Activated naive CD8-positive, alpha-beta T cell treated with anti-CD3 and anti-CD28 coated beads for 36 hours (primary cell): ENCODE measurements around the gene LRRC59. TPM values are rescaled to one million over a fixed set of nuclear protein-coding genes. Genes with fewer than 3 reads are reported as not detected.
A peak's percentile ranks its signal among the peaks of the same experiment; 100 is the strongest.
"Not testable (repeated sequence)": the region's sequence is repeated elsewhere in the genome, so short reads cannot be mapped to it uniquely, and the experiment has no call there.

Experiments used
- DNase-seq: peaks from one replicate; pipeline ENCODE4 v3.0.0; 2021
- H3K27ac Mint-ChIP-seq: one replicate; pipeline ENCODE4 v1.8.0; 2022; ENCODE audit warnings: mild to moderate bottlenecking, moderate library complexity, mixed read lengths
- H3K27me3 Mint-ChIP-seq: one replicate; pipeline ENCODE4 v1.8.0; 2022; ENCODE audit warnings: mild to moderate bottlenecking, mixed read lengths
- H3K36me3 Mint-ChIP-seq: one replicate; pipeline ENCODE4 v1.8.0; 2021; ENCODE audit warnings: mild to moderate bottlenecking, mixed read lengths
- H3K4me1 Mint-ChIP-seq: one replicate; pipeline ENCODE4 v1.8.0; 2021; ENCODE audit warnings: mixed read lengths
- H3K4me3 Mint-ChIP-seq: one replicate; pipeline ENCODE4 v1.8.0; 2022; ENCODE audit warnings: mild to moderate bottlenecking, moderate library complexity, mixed read lengths
- H3K9me3 Mint-ChIP-seq: one replicate; pipeline ENCODE4 v1.8.0; 2022; ENCODE audit warnings: mixed read lengths
- total RNA-seq, 2 experiments: library from RNA; stranded (reverse); gene quantifications; one replicate each; pipeline ENCODE4 v1.2.3, GENCODE V29; 2021

LRRC59 gene
- total RNA-seq, 2 experiments from 2014 or later, result 110 to 112 TPM

DNA sequence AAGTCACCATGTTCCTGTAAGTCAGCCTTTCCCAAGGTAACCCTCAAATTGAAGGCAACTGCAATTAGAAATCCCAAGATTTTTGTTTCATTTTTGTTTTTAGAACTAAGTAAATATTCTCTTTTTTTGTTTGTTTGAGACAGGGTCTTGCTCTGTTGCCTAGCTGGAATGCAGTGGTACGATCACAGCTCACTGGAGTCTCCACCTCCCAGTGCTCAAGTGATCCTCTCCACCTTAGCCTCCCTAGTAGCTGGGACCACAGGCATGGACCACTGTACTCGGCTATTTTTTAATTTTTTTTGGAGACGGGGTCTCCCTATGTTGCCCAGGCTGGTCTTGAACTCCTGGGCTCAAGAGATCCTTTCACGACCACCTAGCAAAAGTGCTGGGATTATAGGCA, 10.6 kb upstream of the LRRC59 start:
- Mint-ChIP-seq H3K36me3 (no peaks in the 10 kb centered on the region), H3K9me3 (no peaks in the 10 kb centered on the region), H3K27ac (no peak overlapping the region), H3K27me3 (peaks cover 9% of the 10 kb centered on the region), H3K4me3 (no peak overlapping the region), H3K4me1 (no peaks in the 10 kb centered on the region)
- DNase-seq, result no peak

DNA sequence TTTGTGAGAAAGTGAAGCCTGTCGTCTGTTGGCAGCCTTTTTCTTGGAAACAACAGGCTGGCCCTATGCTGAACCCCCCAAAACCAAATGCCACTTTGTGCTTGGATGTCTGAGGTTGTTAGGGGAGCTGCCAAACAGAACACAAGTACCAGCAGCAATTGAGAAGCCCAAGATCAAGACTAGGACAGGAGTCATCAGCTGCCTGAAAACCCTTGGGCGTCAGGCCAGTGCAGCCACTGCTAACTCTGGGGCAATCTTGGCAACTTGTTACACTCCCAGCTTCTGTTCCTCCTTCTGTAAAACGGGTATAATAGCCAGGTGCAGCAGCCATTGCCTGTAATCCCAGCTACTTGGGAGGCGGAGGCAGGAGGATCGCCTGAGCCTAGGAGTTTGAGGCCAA, 9.3 kb upstream of the LRRC59 start:
- Mint-ChIP-seq H3K27ac (no peak overlapping the region), H3K4me3 (no peak overlapping the region), H3K36me3 (no peaks in the 10 kb centered on the region)

DNA sequence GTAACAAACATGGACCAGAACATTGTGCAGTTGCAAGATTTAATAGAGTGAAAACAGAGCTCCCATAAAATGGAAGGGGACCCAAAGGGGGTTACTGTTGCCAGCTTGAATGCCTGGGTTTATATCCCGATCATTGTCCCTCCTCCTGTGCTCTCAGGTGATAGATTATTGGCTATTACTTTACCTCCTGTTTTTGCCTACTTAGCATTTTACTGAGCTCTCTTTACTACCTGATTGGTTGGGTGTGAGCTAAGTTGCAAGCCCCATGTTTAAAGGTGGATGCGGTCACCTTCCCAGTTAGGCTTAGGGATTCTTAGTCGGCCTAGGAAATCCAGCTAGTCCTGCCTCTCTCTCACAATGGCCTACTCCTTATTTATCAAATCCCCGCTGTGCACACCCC, 8.0 kb upstream of the LRRC59 start:
- H3K4me1 Mint-ChIP-seq, H3K27me3 Mint-ChIP-seq, H3K27ac Mint-ChIP-seq, H3K9me3 Mint-ChIP-seq, H3K4me3 Mint-ChIP-seq, DNase-seq, H3K36me3 Mint-ChIP-seq: not testable (repeated sequence)

More for the DNA sequence above, 9.3 kb upstream of the LRRC59 start:
- no peaks in the 10 kb centered on the region for H3K9me3 Mint-ChIP-seq
- no peaks in the 10 kb centered on the region for H3K4me1 Mint-ChIP-seq
- DNase-seq, result no peak
- H3K27me3 Mint-ChIP-seq, result peaks cover 9% of the 10 kb centered on the region

DNA sequence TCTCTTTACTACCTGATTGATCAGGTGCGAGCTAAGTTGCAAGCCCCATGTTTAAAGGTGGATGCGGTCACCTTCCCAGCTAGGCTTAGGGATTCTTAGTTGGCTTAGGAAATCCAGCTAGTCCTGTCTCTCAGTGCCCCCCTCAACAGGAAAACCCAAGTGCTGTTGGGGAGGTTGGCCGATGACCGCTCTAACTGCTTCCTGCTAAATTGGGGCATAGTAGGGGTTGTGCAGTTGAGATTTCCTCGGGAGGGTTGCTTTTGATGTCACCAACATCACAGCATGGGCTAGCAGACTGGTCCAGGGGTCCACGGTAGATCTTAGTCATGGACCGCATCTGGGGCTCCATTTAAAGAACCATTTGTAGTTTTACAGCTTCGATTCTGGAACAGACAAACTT, 2.3 kb upstream of the LRRC59 start:
- Mint-ChIP-seq H3K4me1 (peaks cover 19% of the 10 kb centered on the region), H3K36me3 (peaks cover 14% of the 10 kb centered on the region)
- H3K27ac Mint-ChIP-seq, DNase-seq, H3K4me3 Mint-ChIP-seq, H3K27me3 Mint-ChIP-seq, H3K9me3 Mint-ChIP-seq: not testable (repeated sequence)

DNA sequence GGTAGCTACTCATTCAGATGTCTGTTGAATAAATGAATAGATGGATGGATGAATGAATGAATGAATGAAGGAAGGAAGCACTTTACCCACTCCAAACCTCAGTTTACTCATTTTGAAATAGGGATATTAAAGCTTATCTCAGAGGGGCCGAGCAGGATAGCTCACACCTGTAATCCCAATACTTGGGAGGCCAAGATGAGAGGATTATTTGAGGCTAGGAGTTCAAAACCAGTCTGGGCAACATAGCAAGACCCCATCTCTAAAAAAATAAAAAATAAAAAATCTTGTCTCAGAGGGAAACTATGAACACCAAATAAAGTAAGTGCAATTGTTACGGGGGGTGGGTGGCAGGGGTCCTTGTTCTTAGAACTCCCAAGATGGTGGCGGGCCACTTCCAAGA, 1.3 kb upstream of the LRRC59 start:
- Mint-ChIP-seq H3K36me3 (peaks cover 18% of the 10 kb centered on the region), H3K4me1 (peaks cover 23% of the 10 kb centered on the region)
- H3K27ac Mint-ChIP-seq, H3K9me3 Mint-ChIP-seq, DNase-seq, H3K27me3 Mint-ChIP-seq, H3K4me3 Mint-ChIP-seq: not testable (repeated sequence)

DNA sequence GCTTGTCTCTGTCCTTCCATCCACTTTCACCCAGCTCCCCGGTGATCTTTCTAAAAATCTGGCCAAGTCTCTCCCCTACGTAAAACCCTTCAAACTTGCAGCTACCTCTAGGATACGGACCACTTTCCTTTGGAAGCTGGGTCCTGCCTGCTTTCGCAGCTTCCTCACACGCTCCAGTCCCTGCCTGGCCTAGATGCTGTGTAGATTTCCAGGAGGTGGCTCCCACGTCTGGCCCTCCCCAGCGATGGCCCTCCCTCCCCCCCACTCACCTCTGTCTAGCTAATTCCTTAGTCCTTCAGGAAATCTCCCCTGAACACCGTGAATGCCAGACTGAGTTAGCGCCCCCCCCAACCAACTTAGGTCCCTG, 579 bp upstream of the LRRC59 start:
- H3K9me3 Mint-ChIP-seq, result no peaks in the 10 kb centered on the region
- DNase-seq, result no peak
- H3K4me1 Mint-ChIP-seq, result peaks cover 23% of the 10 kb centered on the region
- peak overlapping the region; percentile 96 for H3K4me3 Mint-ChIP-seq
- H3K27me3 Mint-ChIP-seq, result no peaks in the 10 kb centered on the region
- H3K36me3 Mint-ChIP-seq, result peaks cover 23% of the 10 kb centered on the region
- H3K27ac Mint-ChIP-seq, result peak overlapping the region; percentile 81

DNA sequence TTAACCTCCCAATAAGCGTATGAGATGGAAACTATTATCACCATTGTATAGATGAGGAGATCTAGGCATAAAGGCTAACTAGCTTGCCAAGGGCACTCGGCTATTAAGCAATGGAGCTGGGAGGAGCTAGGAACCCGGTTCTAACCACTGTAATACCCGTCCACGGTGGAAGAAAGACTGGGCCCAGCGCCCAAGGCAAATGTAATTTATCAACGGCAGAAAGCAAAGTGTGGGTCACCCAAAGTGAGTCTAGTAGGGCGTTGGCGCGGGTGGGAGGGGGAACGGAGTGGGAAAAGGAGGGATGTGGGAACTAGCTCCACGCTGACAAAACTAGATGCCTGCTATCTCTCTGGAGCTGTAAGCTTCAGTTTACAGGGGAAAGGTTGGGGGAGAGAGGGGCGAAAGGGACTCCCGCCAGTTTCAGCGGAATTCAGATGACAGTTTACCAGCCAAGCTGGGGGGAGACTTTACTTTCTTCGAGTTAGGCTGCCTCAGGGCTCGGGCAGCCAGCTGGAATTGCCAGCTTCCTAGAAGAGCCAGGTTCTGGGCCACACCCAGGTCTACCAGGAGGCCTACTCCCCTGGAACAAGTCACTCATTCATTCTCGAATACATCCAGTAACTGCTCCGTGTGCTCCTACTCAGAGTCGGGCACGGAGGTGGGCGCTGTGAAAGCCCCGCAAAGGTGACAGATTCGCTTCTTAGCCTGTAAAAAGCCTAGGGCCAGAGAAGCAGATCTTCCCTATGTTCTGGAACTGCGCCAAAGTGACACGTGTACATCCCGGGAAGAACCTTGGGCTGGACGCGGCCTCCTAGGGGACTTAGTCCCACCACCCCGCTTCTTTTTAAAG, 837 bp downstream of the LRRC59 start:
- Mint-ChIP-seq H3K27ac (peak overlapping the region; percentile 87), H3K4me1 (peaks cover 25% of the 10 kb centered on the region), H3K4me3 (peak overlapping the region; percentile 96), H3K9me3 (no peaks in the 10 kb centered on the region), H3K27me3 (no peaks in the 10 kb centered on the region), H3K36me3 (peaks cover 23% of the 10 kb centered on the region)
- DNase-seq, result peak; percentile 35

DNA sequence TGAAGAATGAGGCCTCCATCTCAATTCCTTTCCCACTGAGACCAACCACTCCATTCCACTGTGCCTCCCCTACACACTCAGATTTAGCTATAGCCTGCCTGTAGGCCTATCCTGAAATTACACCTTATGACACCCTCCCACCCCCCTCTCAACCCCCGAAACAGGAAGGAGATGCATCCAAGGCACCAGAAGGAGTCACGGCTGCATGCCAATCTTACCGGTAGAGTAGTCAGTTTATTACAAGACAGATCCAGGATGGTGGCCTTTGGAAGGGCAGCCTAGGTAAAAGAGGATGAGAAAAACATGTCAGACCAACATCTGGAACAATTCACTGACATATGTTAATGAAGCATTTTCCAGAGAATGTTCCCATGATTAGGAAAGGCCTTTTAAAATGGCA, 2.6 kb downstream of the LRRC59 start:
- DNase-seq, result no peak
- Mint-ChIP-seq H3K27me3 (no peaks in the 10 kb centered on the region), H3K36me3 (peaks cover 25% of the 10 kb centered on the region), H3K9me3 (no peaks in the 10 kb centered on the region), H3K4me1 (peaks cover 27% of the 10 kb centered on the region), H3K4me3 (peak overlapping the region; percentile 96), H3K27ac (peak overlapping the region; percentile 31)

DNA sequence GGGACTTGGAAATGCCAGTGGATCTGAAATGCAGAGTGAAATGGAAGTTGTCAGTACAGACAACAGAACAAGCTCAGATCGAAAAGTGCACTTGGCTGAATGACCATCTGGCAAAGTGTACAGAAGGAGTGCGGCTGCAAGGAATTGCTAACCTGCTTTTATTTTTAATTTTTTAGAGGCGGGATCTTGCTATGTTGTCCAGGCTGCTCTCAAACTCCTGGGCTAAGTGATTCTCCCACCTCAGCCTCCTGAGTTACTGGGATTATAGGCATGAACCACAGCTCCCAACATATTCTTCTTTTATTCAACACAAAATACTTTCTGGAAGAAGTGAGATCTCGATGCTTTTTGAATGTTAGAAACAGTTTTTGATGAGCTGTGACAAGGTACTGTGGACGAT, 3.6 kb downstream of the LRRC59 start:
- no peaks in the 10 kb centered on the region for H3K9me3 Mint-ChIP-seq
- peaks cover 27% of the 10 kb centered on the region for H3K4me1 Mint-ChIP-seq
- H3K27ac Mint-ChIP-seq, result no peak overlapping the region
- H3K36me3 Mint-ChIP-seq, result peaks cover 25% of the 10 kb centered on the region
- DNase-seq, result no peak
- H3K27me3 Mint-ChIP-seq, result no peaks in the 10 kb centered on the region
- no peak overlapping the region for H3K4me3 Mint-ChIP-seq

DNA sequence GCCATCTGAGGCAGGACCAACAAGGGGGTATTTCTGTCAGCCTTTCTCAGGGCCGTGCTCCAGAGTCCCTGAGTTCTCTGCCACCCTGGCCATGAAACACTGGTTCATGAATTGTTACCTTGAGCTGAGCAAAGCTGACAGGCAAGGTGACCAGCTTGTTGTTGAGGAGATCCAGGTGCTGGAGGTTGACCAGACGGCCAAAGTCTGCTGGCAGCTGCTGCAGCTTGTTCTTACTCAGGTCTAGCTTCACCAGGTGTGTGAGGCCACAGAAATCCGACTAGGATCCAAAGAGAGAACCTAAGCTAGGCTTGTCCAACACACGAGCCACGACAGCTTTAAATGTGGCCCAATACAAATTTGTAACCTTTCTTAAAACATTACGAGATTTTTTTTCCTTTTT, 4.7 kb downstream of the LRRC59 start:
- Mint-ChIP-seq H3K36me3 (peaks cover 29% of the 10 kb centered on the region), H3K9me3 (no peaks in the 10 kb centered on the region), H3K4me3 (no peak overlapping the region), H3K27ac (no peak overlapping the region), H3K27me3 (no peaks in the 10 kb centered on the region), H3K4me1 (peaks cover 25% of the 10 kb centered on the region)
- DNase-seq, result no peak

DNA sequence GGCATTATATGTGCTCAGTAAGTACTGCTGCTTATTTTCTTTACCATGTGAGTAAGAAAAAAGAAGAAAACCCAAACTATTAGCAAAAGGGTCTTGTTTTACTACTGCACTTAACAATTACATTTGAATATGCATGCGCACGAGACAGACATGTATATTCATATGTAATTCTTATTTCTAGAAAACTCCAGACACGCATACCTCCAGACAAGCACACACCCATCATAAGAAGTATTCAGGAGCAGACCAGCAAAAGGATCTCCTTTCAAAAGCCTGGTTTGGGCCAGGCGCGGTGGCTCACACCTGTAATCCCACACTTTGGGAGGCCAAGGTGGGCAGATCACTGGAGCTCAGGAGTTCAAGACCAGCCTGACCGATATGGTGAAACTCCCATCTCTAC, 7.8 kb downstream of the LRRC59 start:
- no peaks in the 10 kb centered on the region for H3K27me3 Mint-ChIP-seq
- no peaks in the 10 kb centered on the region for H3K9me3 Mint-ChIP-seq
- peaks cover 7% of the 10 kb centered on the region for H3K4me1 Mint-ChIP-seq
- no peak overlapping the region for H3K4me3 Mint-ChIP-seq
- DNase-seq, result no peak
- no peak overlapping the region for H3K27ac Mint-ChIP-seq
- peaks cover 25% of the 10 kb centered on the region for H3K36me3 Mint-ChIP-seq

DNA sequence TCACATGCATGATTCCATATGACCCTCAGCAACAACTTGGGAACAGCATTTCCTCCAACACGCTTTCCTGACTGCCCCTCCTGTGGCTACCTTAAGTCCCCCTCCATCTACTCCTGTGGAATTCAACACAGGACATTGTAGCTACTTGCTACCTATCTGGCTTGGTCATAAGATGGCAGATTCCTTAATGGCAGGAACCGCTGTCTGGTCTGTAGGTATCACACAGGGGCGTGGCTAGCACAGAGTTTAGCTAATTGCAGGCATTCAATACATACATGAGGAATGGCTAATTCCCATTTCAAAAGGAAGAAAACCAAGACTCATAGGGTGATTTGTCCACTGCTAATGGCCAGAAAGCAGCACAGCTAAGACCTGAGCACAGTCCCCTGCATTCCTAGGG, 8.6 kb downstream of the LRRC59 start:
- H3K36me3 Mint-ChIP-seq, result peaks cover 20% of the 10 kb centered on the region

DNA sequence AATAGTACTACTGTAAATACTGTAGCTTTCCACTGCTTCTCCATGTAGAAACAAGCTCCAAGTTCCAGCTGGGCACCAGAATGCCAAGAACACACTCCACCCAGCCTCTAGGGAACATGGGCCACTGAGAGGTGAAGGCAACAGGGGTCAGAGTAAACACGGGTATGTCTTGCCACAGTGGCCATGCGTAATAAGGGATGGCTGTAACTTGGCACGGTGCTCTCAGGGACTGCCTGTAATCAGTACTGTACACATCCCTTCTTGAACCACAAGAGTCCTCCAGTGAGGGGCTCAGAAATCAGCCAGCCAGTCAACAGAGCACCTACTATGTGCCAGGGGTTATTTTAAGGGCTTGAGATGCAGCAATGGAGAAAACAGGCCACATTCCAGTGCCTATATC, 10.8 kb downstream of the LRRC59 start:
- H3K27ac Mint-ChIP-seq, result no peak overlapping the region
- peaks cover 16% of the 10 kb centered on the region for H3K36me3 Mint-ChIP-seq
- no peak for DNase-seq
- no peaks in the 10 kb centered on the region for H3K27me3 Mint-ChIP-seq
- H3K4me3 Mint-ChIP-seq, result no peak overlapping the region
- no peaks in the 10 kb centered on the region for H3K9me3 Mint-ChIP-seq
- H3K4me1 Mint-ChIP-seq, result peaks cover 2% of the 10 kb centered on the region

More for the DNA sequence above, 8.6 kb downstream of the LRRC59 start:
- Mint-ChIP-seq H3K27me3 (no peaks in the 10 kb centered on the region), H3K4me1 (peaks cover 4% of the 10 kb centered on the region), H3K9me3 (no peaks in the 10 kb centered on the region), H3K4me3 (no peak overlapping the region), H3K27ac (no peak overlapping the region)
- no peak for DNase-seq

DNA sequence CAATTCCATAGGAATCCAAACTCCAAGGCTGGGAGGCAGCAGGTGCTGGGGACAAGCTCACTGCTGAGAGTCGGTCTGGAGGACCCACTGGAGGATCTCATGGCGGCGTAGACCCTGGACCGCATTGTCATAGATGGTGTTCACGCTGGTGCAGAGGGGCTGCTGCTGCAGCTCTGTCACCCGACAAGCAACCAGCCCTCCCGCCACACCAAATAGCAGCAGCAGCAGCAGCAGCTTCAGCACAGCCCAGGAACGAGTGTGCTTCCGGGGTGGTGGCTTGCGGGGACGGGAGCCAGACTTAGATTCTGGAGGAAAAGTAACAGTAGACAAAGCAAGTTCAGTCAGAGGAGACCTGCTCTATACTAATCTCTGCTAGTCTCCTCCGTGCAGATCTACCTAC, 14.4 kb downstream of the LRRC59 start:
- DNase-seq, result no peak
- H3K27ac Mint-ChIP-seq, result no peak overlapping the region
- no peak overlapping the region for H3K4me3 Mint-ChIP-seq
- no peaks in the 10 kb centered on the region for H3K27me3 Mint-ChIP-seq
- peaks cover 17% of the 10 kb centered on the region for H3K36me3 Mint-ChIP-seq
- H3K9me3 Mint-ChIP-seq, result no peaks in the 10 kb centered on the region
- no peaks in the 10 kb centered on the region for H3K4me1 Mint-ChIP-seq

DNA sequence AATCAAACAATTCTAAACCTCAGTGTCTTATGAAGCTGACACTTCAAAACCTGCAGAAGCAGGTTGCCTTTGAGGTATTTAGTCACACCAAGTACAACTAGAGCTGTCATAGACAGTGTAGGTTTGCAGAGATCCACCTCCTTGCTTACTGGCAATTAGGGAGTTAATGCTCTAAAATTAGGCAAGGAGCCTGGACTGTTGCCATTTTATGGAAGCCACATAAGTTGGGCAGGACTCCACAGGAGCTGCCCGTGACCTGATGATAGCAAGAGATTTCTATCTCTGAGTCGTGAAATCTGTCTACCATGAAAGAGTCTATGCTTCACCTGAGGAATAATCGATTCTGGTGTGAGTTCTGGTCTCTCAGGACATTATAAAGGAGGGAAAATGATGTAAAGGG, 15.4 kb downstream of the LRRC59 start:
- no peaks in the 10 kb centered on the region for H3K9me3 Mint-ChIP-seq
- H3K36me3 Mint-ChIP-seq, result peaks cover 20% of the 10 kb centered on the region
- no peak for DNase-seq
- no peaks in the 10 kb centered on the region for H3K4me1 Mint-ChIP-seq
- H3K27me3 Mint-ChIP-seq, result no peaks in the 10 kb centered on the region
- no peak overlapping the region for H3K27ac Mint-ChIP-seq
- no peak overlapping the region for H3K4me3 Mint-ChIP-seq

DNA sequence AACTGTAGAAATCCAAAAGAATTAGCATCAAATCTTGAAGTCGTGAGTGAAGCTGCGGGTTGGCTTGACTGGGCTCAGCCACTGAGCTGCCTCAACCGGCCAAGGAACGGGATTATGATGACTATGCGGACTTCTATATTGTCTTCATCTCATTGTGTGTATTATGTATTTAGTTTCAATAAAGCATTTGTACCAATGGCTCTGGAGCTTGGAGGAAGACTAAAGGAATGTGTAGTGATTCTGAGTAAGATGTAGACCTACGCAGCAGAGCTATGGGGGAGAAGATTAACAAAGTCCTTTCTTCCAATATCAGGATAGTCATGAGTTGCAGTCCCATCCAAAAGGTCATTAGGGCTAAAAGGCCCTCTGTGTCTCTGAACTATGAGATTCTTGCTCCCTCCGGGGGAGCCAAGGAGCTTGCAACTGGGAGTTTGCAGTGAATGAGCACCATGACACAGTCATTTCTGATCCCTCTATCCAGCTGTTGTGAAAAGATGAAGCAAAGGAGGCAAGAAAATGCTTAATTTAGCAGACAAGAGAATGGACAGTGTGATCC, 16.0 kb downstream of the LRRC59 start:
- no peak overlapping the region for H3K27ac Mint-ChIP-seq
- H3K27me3 Mint-ChIP-seq, result no peaks in the 10 kb centered on the region
- no peaks in the 10 kb centered on the region for H3K4me1 Mint-ChIP-seq
- DNase-seq, result no peak
- H3K36me3 Mint-ChIP-seq, result peaks cover 16% of the 10 kb centered on the region
- no peak overlapping the region for H3K4me3 Mint-ChIP-seq
- H3K9me3 Mint-ChIP-seq, result no peaks in the 10 kb centered on the region
